ENCODE data around the gene CYP24A1.

CYP24A1 gene

GRCh38 chr20:54200487-54201267, 26.9 kb upstream of the CYP24A1 start:
- no peaks in the 10 kb centered on the region for H3K4me1 Mint-ChIP-seq
- H3K27me3 Mint-ChIP-seq (ENCODE audit: low read depth) = peaks cover 4% of the 10 kb centered on the region
- no peaks in the 10 kb centered on the region for H3K9me3 Mint-ChIP-seq
- no peak overlapping the region for H3K4me3 Mint-ChIP-seq
- no peaks in the 10 kb centered on the region for H3K36me3 Mint-ChIP-seq (ENCODE audit: low read depth)
- H3K27ac Mint-ChIP-seq = no peak overlapping the region
- no peak for TF ChIP-seq CTCF (IDR thresholded peaks at IDR 0.05; ENCODE audit: unreplicated experiment in 3 of 3)

GRCh38 chr20:54199721-54200176, 26.0 kb upstream of the CYP24A1 start:
- peak; percentile 88 to 93 (median 91) for TF ChIP-seq CTCF (IDR thresholded peaks at IDR 0.05; ENCODE audit: unreplicated experiment in 3 of 3)
- H3K4me1 Mint-ChIP-seq = peaks cover 8% of the 10 kb centered on the region
- no peak overlapping the region for H3K4me3 Mint-ChIP-seq
- no peaks in the 10 kb centered on the region for H3K36me3 Mint-ChIP-seq (ENCODE audit: low read depth)
- H3K27ac Mint-ChIP-seq = no peak overlapping the region
- no peaks in the 10 kb centered on the region for H3K9me3 Mint-ChIP-seq
- H3K27me3 Mint-ChIP-seq (ENCODE audit: low read depth) = peaks cover 4% of the 10 kb centered on the region

- TF ChIP-seq CTCF (IDR thresholded peaks at IDR 0.05; ENCODE audit: unreplicated experiment in 3 of 3) = no peak
- Mint-ChIP-seq H3K4me1 (peaks cover 9% of the 10 kb centered on the region), H3K27ac (no peak overlapping the region), H3K36me3 (ENCODE audit: low read depth) (no peaks in the 10 kb centered on the region), H3K27me3 (ENCODE audit: low read depth) (peaks cover 4% of the 10 kb centered on the region), H3K9me3 (no peaks in the 10 kb centered on the region), H3K4me3 (no peak overlapping the region)
Measured at GRCh38 chr20:54199283-54199682, 25.5 kb upstream of the CYP24A1 start.

GRCh38 chr20:54197621-54198604, 24.1 kb upstream of the CYP24A1 start:
- no peaks in the 10 kb centered on the region for H3K36me3 Mint-ChIP-seq (ENCODE audit: low read depth)
- no peak overlapping the region for H3K4me3 Mint-ChIP-seq
- TF ChIP-seq CTCF (IDR thresholded peaks at IDR 0.05; ENCODE audit: unreplicated experiment in 3 of 3) = peak in 1 of 3 experiments; percentile 21
- H3K27me3 Mint-ChIP-seq (ENCODE audit: low read depth) = peaks cover 9% of the 10 kb centered on the region
- H3K4me1 Mint-ChIP-seq = peaks cover 9% of the 10 kb centered on the region
- H3K9me3 Mint-ChIP-seq = no peaks in the 10 kb centered on the region
- H3K27ac Mint-ChIP-seq = no peak overlapping the region

GRCh38 chr20:54195483-54196472, 22.0 kb upstream of the CYP24A1 start:
- TF ChIP-seq CTCF (IDR thresholded peaks at IDR 0.05; ENCODE audit: unreplicated experiment in 3 of 3) = no peak
- Mint-ChIP-seq H3K4me3 (no peak overlapping the region), H3K36me3 (ENCODE audit: low read depth) (no peaks in the 10 kb centered on the region), H3K4me1 (peaks cover 9% of the 10 kb centered on the region), H3K27me3 (ENCODE audit: low read depth) (peaks cover 15% of the 10 kb centered on the region), H3K9me3 (no peaks in the 10 kb centered on the region), H3K27ac (peak overlapping the region in 1 of 3 experiments; percentile 37)
